ENCODE data around the gene NRIP1. TPM values are rescaled to one million over a fixed set of nuclear protein-coding genes. Genes with fewer than 3 reads are reported as not detected.

Gene NRIP1
- total and polyA plus RNA-seq, 2 of the 8 experiments (the other 6 are each of a cell fraction or from before 2014, with no cell fraction given), result 1.5 to 9.3 TPM

GRCh38 chr21:15071009-15071408, 6.2 kb upstream of the NRIP1 start:
- H3K4ac ChIP-seq (replicated peaks; ENCODE audit: insufficient read length, low read depth, low read length), result no peak overlapping the region
- H2AFZ ChIP-seq (ENCODE audit: low read length), result no peak overlapping the region
- no peak overlapping the region for H3K27ac ChIP-seq (ENCODE audit: low read depth, low read length)
- H3K4me1 ChIP-seq (replicated peaks in 1 of 4; ENCODE audit: control insufficient read depth in 3 of 4, insufficient read depth in 4 of 4, low read length in 3 of 4), result no peaks in the 10 kb centered on the region
- DNase-seq (ENCODE audit: low read depth in 1 of 2, low spot score in 2 of 2) (no peak), FAIRE-seq (no peak)
- no peaks in the 10 kb centered on the region for H3K79me2 ChIP-seq (ENCODE audit: control insufficient read depth in 1 of 2, insufficient read depth in 2 of 2, low read length in 2 of 2)
- H3K56ac ChIP-seq (replicated peaks; ENCODE audit: insufficient read length, low read depth, low read length), result no peak overlapping the region
- no peak overlapping the region for H2BK15ac ChIP-seq (ENCODE audit: low read length)
- no peak overlapping the region for H4K5ac ChIP-seq (ENCODE audit: insufficient read length, low read depth, low read length)
- no peak overlapping the region for H3K4me3 ChIP-seq (ENCODE audit: extremely low read depth in 1 of 4, insufficient read depth in 2 of 4, low read depth in 3 of 4, low read length in 4 of 4)
- H3K4me2 ChIP-seq (ENCODE audit: insufficient read depth in 1 of 2, low read depth in 2 of 2, low read length in 2 of 2), result no peak overlapping the region
- H4K91ac ChIP-seq (replicated peaks; ENCODE audit: insufficient read length, low read length), result no peak overlapping the region
- no peaks in the 10 kb centered on the region for H3K79me1 ChIP-seq (ENCODE audit: low read depth, low read length)
- no peak overlapping the region for H3K18ac ChIP-seq (ENCODE audit: extremely low read depth, low read length)
- H2AK5ac ChIP-seq (ENCODE audit: low read depth, low read length), result no peak overlapping the region
- no peak overlapping the region for H4K8ac ChIP-seq (ENCODE audit: extremely low read depth, insufficient read depth, low read length)
- peaks cover 0 to 2% (median 1%) of the 10 kb centered on the region in 4 experiments; a peak in 2 of 7 replicates for H3K27me3 ChIP-seq (replicated peaks in 1 of 4; ENCODE audit: control insufficient read depth in 3 of 4, extremely low read depth in 1 of 4, insufficient read depth in 3 of 4, low read length in 3 of 4)
- no peak overlapping the region for H3K9ac ChIP-seq (replicated peaks in 1 of 4; ENCODE audit: extremely low read depth in 1 of 4, low read depth in 3 of 4, low read length in 3 of 4)
- no peak overlapping the region for H3K23ac ChIP-seq (ENCODE audit: insufficient read length)
- ChIA-PET CTCF (ENCODE audit: partially characterized antibody) (no interaction called here), POLR2A (ENCODE audit: partially characterized antibody) (interaction anchor here (0.7 kb wide), 1 partner anchor 375 kb away, joined by 5 read pairs; no protein-coding TSS in a partner anchor)
- H2BK20ac ChIP-seq (ENCODE audit: low read length), result no peak overlapping the region
- H2BK120ac ChIP-seq (replicated peaks; ENCODE audit: low read depth, low read length), result no peak overlapping the region
- H4K20me1 ChIP-seq (replicated peaks in 1 of 2; ENCODE audit: control insufficient read depth in 1 of 2, insufficient read depth in 2 of 2, low read length in 2 of 2), result no peaks in the 10 kb centered on the region
- peaks cover 1% of the 10 kb centered on the region; the same call in 1 of the 2 replicates for H3K23me2 ChIP-seq (ENCODE audit: low read depth, low read length)
- no peak overlapping the region for H2BK5ac ChIP-seq (ENCODE audit: low read depth, low read length)
- no peak overlapping the region for H3K14ac ChIP-seq (ENCODE audit: insufficient read length)
- WGBS, 2 experiments (ENCODE audit: extremely low coverage in 1 of 2, insufficient coverage in 1 of 2, insufficient read length in 1 of 2, insufficient replicate concordance in 2 of 2, low coverage in 1 of 2, low lambda C conversion rate in 2 of 2, missing lambda C conversion rate in 1 of 2), result 87% methylated on average over 6 of the region's 6 CpGs; no CpG with 5 or more reads in 1 of the 2 experiments
- no peak overlapping the region for H2BK12ac ChIP-seq (ENCODE audit: low read depth, low read length)
- no peaks in the 10 kb centered on the region for H3K9me3 ChIP-seq (ENCODE audit: insufficient read depth in 2 of 2, low read depth in 1 of 2, low read length in 1 of 2)
- H3K36me3 ChIP-seq (ENCODE audit: control insufficient read depth in 2 of 4, insufficient read depth in 4 of 4, low read length in 3 of 4), result no peaks in the 10 kb centered on the region
- TF ChIP-seq TEAD4 (IDR thresholded peaks at IDR 0.05; ENCODE audit: low read depth, low read length), result no peak
- TF ChIP-seq GABPA (IDR thresholded peaks at IDR 0.05; ENCODE audit: borderline replicate concordance, insufficient read depth, low read length), result no peak
- TF ChIP-seq RAD21 (IDR thresholded peaks at IDR 0.05 in 1 of 2, conservative IDR thresholded peaks at IDR 0.05 in 1 of 2; ENCODE audit: low read depth in 2 of 2, low read length in 2 of 2), result peak in 1 of 2 experiments; percentile 20; a peak in 1 of 4 replicates
- no peak for TF ChIP-seq KDM4A (IDR thresholded peaks at IDR 0.05; ENCODE audit: low read depth, low read length, severe bottlenecking)
- peak in 1 of 3 experiments; percentile 2; a peak in 1 of 4 replicates for TF ChIP-seq CTCF (IDR thresholded peaks at IDR 0.05; ENCODE audit: control extremely low read depth in 1 of 3, insufficient read depth in 1 of 3, low read depth in 1 of 3, low read length in 3 of 3)
- TF ChIP-seq ZNF274 (IDR thresholded peaks at IDR 0.05; ENCODE audit: borderline replicate concordance, extremely low read depth, low read length), result no peak
- no peak for TF ChIP-seq RXRA (IDR thresholded peaks at IDR 0.05; ENCODE audit: insufficient read depth, low read depth, low read length)
- no peak for TF ChIP-seq SIRT6 (IDR thresholded peaks at IDR 0.05; ENCODE audit: low read length)
- TF ChIP-seq HDAC6 (IDR thresholded peaks at IDR 0.05; ENCODE audit: low read depth, low read length), result no peak
- TF ChIP-seq MAX (IDR thresholded peaks at IDR 0.05), result peak; percentile 80
